KMS-11 (cell line): ENCODE measurements around the gene CABCOCO1.

Source experiments
- H2AFZ ChIP-seq: fragments of 200-600 bp; sonication (generic); 2 replicates; pipeline ENCODE4 v1.6.1; 2016; ENCODE audit warnings: antibody characterized with exemption, mixed run types, low read depth
- H3K27ac ChIP-seq: fragments of 200-600 bp; sonication (generic); 2 replicates; pipeline ENCODE4 v1.6.1; 2016; ENCODE audit warnings: mild to moderate bottlenecking, mixed run types
- H3K27me3 ChIP-seq: fragments of 200-600 bp; sonication (generic); 2 replicates; pipeline ENCODE4 v1.6.1; 2017; ENCODE audit warnings: mild to moderate bottlenecking, low read depth, mixed run types, moderate library complexity; ENCODE audit not compliant: insufficient read depth
- H3K36me3 ChIP-seq: fragments of 200-600 bp; sonication (generic); 2 replicates; pipeline ENCODE4 v1.6.1; 2017; ENCODE audit warnings: mild to moderate bottlenecking, mixed run types; ENCODE audit not compliant: insufficient read depth
- H3K4me1 ChIP-seq: fragments of 200-600 bp; sonication (generic); 2 replicates; pipeline ENCODE4 v1.6.1; 2016; ENCODE audit warnings: mild to moderate bottlenecking, low read depth, mixed run types; ENCODE audit not compliant: poor library complexity, severe bottlenecking
- H3K4me2 ChIP-seq: fragments of 200-600 bp; sonication (generic); 2 replicates; pipeline ENCODE4 v1.7.0; 2016; ENCODE audit warnings: mild to moderate bottlenecking, mixed run types
- H3K4me3 ChIP-seq: fragments of 200-600 bp; sonication (generic); IDR thresholded peaks from 2 replicates; pipeline ENCODE4 v1.6.1; 2017; ENCODE audit warnings: low read depth, low read length, mixed read lengths; ENCODE audit not compliant: insufficient read depth
- H3K79me2 ChIP-seq: fragments of 200-600 bp; sonication (generic); 2 replicates; pipeline ENCODE4 v1.6.1; 2016; ENCODE audit warnings: low read depth, mixed run types; ENCODE audit not compliant: insufficient read depth
- H3K9ac ChIP-seq: fragments of 200-600 bp; sonication (generic); 2 replicates; pipeline ENCODE4 v1.6.1; 2016; ENCODE audit warnings: mild to moderate bottlenecking, mixed run types
- H4K20me1 ChIP-seq: fragments of 200-600 bp; sonication (generic); 2 replicates; pipeline ENCODE4 v1.6.1; 2016; ENCODE audit warnings: mild to moderate bottlenecking, mixed run types; ENCODE audit not compliant: insufficient read depth
- CTCF ChIP-seq: fragments of 200-600 bp; sonication (generic); conservative IDR thresholded peaks from 2 replicates; pipeline ENCODE4 v1.6.1; 2017; ENCODE audit warnings: low read depth, mild to moderate bottlenecking, antibody characterized with exemption, low read length, moderate library complexity, mixed read lengths

The CABCOCO1 gene

GRCh38 chr10:61634746-61635145 is 28.0 kb upstream of the CABCOCO1 start:
- Histone ChIP-seq H2AFZ (no peak overlapping the region), H3K79me2 (no peaks in the 10 kb centered on the region), H3K9ac (no peak overlapping the region), H3K4me2 (no peak overlapping the region), H3K27me3 (no peaks in the 10 kb centered on the region), H4K20me1 (no peaks in the 10 kb centered on the region), H3K36me3 (no peaks in the 10 kb centered on the region), H3K4me1 (no peaks in the 10 kb centered on the region), H3K4me3 (no peak overlapping the region), H3K27ac (no peak overlapping the region)
- TF ChIP-seq CTCF: no peak

DNA sequence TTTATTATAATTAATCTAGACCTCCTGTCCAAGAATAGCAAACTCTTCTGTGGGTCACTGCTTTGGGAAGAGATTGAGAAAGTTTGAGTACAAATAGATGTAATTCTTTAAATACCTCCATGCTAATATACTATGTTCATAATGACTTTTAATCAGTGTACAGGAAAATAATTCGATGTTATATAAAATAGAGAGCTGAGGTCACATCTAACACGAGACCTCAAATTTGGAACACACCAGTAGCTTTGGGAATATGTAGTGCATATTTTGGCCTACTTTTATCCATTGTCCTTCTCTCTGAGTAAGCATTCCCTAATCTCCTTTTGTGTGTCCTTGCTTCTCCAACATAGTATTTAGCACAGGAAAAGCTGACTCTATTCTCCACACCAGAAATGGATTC is 27.3 kb upstream of the CABCOCO1 start:
- no peak overlapping the region for H3K4me2 ChIP-seq
- no peaks in the 10 kb centered on the region for H3K4me1 ChIP-seq
- no peaks in the 10 kb centered on the region for H3K27me3 ChIP-seq
- H3K4me3 ChIP-seq: no peak overlapping the region
- H3K79me2 ChIP-seq: no peaks in the 10 kb centered on the region
- no peak for TF ChIP-seq CTCF
- no peak overlapping the region for H3K27ac ChIP-seq
- no peaks in the 10 kb centered on the region for H3K36me3 ChIP-seq
- no peak overlapping the region for H2AFZ ChIP-seq
- no peak overlapping the region for H3K9ac ChIP-seq
- H4K20me1 ChIP-seq: no peaks in the 10 kb centered on the region

DNA sequence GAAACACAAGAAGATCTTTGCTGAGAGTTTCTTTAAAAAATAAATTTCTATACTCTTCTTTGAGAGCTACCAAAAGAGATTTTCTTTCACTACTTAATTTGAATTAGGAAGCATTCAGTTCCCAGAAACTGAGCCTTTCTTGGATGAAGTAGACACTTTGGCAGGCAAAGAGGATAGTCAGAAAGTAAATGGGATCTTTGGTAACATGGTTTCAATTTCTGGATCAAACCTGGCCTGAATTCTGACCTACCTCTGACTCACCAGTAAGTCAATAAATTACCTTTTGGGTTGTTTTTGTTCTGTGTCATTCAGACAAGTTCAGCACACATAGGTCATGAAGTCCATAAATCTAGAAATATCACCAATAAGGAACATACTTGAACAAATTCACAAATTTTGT is 26.8 kb upstream of the CABCOCO1 start:
- Histone ChIP-seq H3K4me2 (no peak overlapping the region), H3K4me1 (no peaks in the 10 kb centered on the region), H3K9ac (no peak overlapping the region), H3K4me3 (no peak overlapping the region), H3K27ac (no peak overlapping the region), H4K20me1 (no peaks in the 10 kb centered on the region), H3K27me3 (no peaks in the 10 kb centered on the region), H2AFZ (no peak overlapping the region), H3K79me2 (no peaks in the 10 kb centered on the region), H3K36me3 (no peaks in the 10 kb centered on the region)
- TF ChIP-seq CTCF: no peak

GRCh38 chr10:61639952-61640351 is 22.8 kb upstream of the CABCOCO1 start:
- no peaks in the 10 kb centered on the region for H3K4me1 ChIP-seq
- TF ChIP-seq CTCF: no peak
- no peak overlapping the region for H3K27ac ChIP-seq
- H3K36me3 ChIP-seq: no peaks in the 10 kb centered on the region
- no peak overlapping the region for H3K4me2 ChIP-seq
- H2AFZ ChIP-seq: no peak overlapping the region
- no peak overlapping the region for H3K4me3 ChIP-seq
- no peak overlapping the region for H3K9ac ChIP-seq
- H4K20me1 ChIP-seq: no peaks in the 10 kb centered on the region
- no peaks in the 10 kb centered on the region for H3K79me2 ChIP-seq
- no peaks in the 10 kb centered on the region for H3K27me3 ChIP-seq

- Histone ChIP-seq H2AFZ (no peak overlapping the region), H4K20me1 (no peaks in the 10 kb centered on the region), H3K9ac (no peak overlapping the region), H3K79me2 (no peaks in the 10 kb centered on the region), H3K36me3 (no peaks in the 10 kb centered on the region), H3K27me3 (no peaks in the 10 kb centered on the region), H3K4me2 (no peak overlapping the region), H3K4me1 (no peaks in the 10 kb centered on the region), H3K27ac (no peak overlapping the region), H3K4me3 (no peak overlapping the region)
- TF ChIP-seq CTCF: no peak
These were observed 21.9 kb upstream of the CABCOCO1 start for GRCh38 chr10:61640856-61641255.
